HFFc6 (cell line): Measurements from ENCODE around the gene USP3. TPM values are rescaled to one million over a fixed set of nuclear protein-coding genes. Genes with fewer than 3 reads are reported as not detected.

Experiments used
- DNase-seq: peaks from one replicate; pipeline ENCODE4 v3.0.0-alpha.2; 2018
- H3K27ac Mint-ChIP-seq: 2 replicates; pipeline ENCODE4 v1.8.0; 2020; ENCODE audit warnings: mild to moderate bottlenecking, mixed read lengths
- H3K27me3 Mint-ChIP-seq: 2 replicates; pipeline ENCODE4 v1.8.0; 2021; ENCODE audit warnings: mild to moderate bottlenecking, moderate library complexity, mixed read lengths; ENCODE audit not compliant: insufficient read depth
- H3K36me3 Mint-ChIP-seq: 2 replicates; pipeline ENCODE4 v1.8.0; 2021; ENCODE audit warnings: low read depth, mixed read lengths
- H3K4me1 Mint-ChIP-seq: 2 replicates; pipeline ENCODE4 v1.8.0; 2020; ENCODE audit warnings: low read depth, mixed read lengths
- H3K4me3 Mint-ChIP-seq: 2 replicates; pipeline ENCODE4 v1.8.0; 2020; ENCODE audit warnings: mild to moderate bottlenecking, moderate library complexity, mixed read lengths
- H3K9me3 Mint-ChIP-seq: 2 replicates; pipeline ENCODE4 v1.8.0; 2020; ENCODE audit warnings: mild to moderate bottlenecking, mixed read lengths
- CTCF ChIP-seq: fragments of 200-600 bp; sonication (generic); IDR thresholded peaks from 2 replicates; pipeline ENCODE4 v1.5.0; 2021; ENCODE audit warnings: antibody characterized with exemption, mild to moderate bottlenecking
- total RNA-seq, 6 experiments: library from RNA; stranded (reverse); fragmentation: NEBNext Ultra II Directional; extraction: Animal tissue kit (Norgen Biotek cat#: 25700); gene quantifications; 2 replicates in 1 of 6; 3 replicates in 5 of 6; pipeline ENCODE4 v1.2.3, GENCODE V29; 2021

Gene USP3
- total RNA-seq, 6 experiments from 2014 or later: 16.8 to 26.2 (median 23.1) TPM

- H3K4me1 Mint-ChIP-seq: peaks cover 23% of the 10 kb centered on the region
- no peak overlapping the region for H3K27ac Mint-ChIP-seq
- H3K27me3 Mint-ChIP-seq: peaks cover 19% of the 10 kb centered on the region
- H3K36me3 Mint-ChIP-seq: no peaks in the 10 kb centered on the region
- no peak for TF ChIP-seq CTCF
- no peak overlapping the region for H3K4me3 Mint-ChIP-seq
- H3K9me3 Mint-ChIP-seq: no peaks in the 10 kb centered on the region
- DNase-seq: no peak
These were observed 13.9 kb upstream of the USP3 start for GRCh38 chr15:63490345-63491034.

GRCh38 chr15:63491116-63491827 is 13.1 kb upstream of the USP3 start:
- Mint-ChIP-seq H3K4me1 (peaks cover 23% of the 10 kb centered on the region), H3K27me3 (peaks cover 26% of the 10 kb centered on the region), H3K36me3 (no peaks in the 10 kb centered on the region), H3K27ac (no peak overlapping the region), H3K9me3 (no peaks in the 10 kb centered on the region), H3K4me3 (no peak overlapping the region)
- DNase-seq: no peak
- TF ChIP-seq CTCF: no peak

GRCh38 chr15:63491979-63492378 is 12.4 kb upstream of the USP3 start:
- H3K9me3 Mint-ChIP-seq: no peaks in the 10 kb centered on the region
- peaks cover 22% of the 10 kb centered on the region for H3K4me1 Mint-ChIP-seq
- no peak overlapping the region for H3K4me3 Mint-ChIP-seq
- no peaks in the 10 kb centered on the region for H3K36me3 Mint-ChIP-seq
- H3K27ac Mint-ChIP-seq: no peak overlapping the region
- TF ChIP-seq CTCF: no peak
- peaks cover 26% of the 10 kb centered on the region for H3K27me3 Mint-ChIP-seq
- DNase-seq: no peak

- H3K4me3 Mint-ChIP-seq: no peak overlapping the region
- peaks cover 26% of the 10 kb centered on the region for H3K27me3 Mint-ChIP-seq
- H3K4me1 Mint-ChIP-seq: peaks cover 16% of the 10 kb centered on the region
- no peaks in the 10 kb centered on the region for H3K9me3 Mint-ChIP-seq
- DNase-seq: no peak
- TF ChIP-seq CTCF: no peak
- no peak overlapping the region for H3K27ac Mint-ChIP-seq
- no peaks in the 10 kb centered on the region for H3K36me3 Mint-ChIP-seq
These were observed 11.8 kb upstream of the USP3 start for GRCh38 chr15:63492541-63493077.

GRCh38 chr15:63493436-63493835 is 11.0 kb upstream of the USP3 start:
- TF ChIP-seq CTCF: no peak
- H3K9me3 Mint-ChIP-seq: no peaks in the 10 kb centered on the region
- H3K27me3 Mint-ChIP-seq: peaks cover 26% of the 10 kb centered on the region
- no peak for DNase-seq
- no peaks in the 10 kb centered on the region for H3K36me3 Mint-ChIP-seq
- H3K4me3 Mint-ChIP-seq: no peak overlapping the region
- H3K4me1 Mint-ChIP-seq: peaks cover 15% of the 10 kb centered on the region
- no peak overlapping the region for H3K27ac Mint-ChIP-seq
